Measurements from ENCODE around the gene NANOGP8.

DNA sequence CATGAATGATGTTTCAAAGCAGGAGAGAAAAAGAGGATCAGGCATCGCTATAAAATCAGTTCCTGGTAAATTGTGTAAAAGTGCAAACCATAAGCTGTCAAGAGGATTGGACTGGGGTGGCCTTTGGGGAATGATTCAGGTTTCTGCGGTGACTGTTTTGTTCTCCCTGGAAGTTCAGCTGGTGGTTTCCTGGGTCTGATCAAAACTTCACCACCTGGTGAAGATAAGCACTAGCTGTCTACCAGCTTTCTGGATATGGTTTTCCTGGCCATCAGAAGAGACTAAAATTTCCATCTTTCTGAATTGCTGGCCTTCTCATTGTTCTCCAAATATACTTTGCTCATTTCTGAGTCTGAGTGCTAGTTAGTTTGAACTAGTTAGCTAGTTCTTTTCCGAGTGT lies 2.7 kb upstream of the NANOGP8 start:
- no peak for TF ChIP-seq POLR2AphosphoS5 (IDR thresholded peaks at IDR 0.05; ENCODE audit: low read depth, low read length)
- no peak for TF ChIP-seq POLR2A (IDR thresholded peaks at IDR 0.05; ENCODE audit: low read depth, low read length)
- no peak for TF ChIP-seq TAF1 (IDR thresholded peaks at IDR 0.05; ENCODE audit: low read depth, low read length)
- TF ChIP-seq SPI1 (IDR thresholded peaks at IDR 0.05; ENCODE audit: low read depth, low read length) = no peak
- TF ChIP-seq PAX5 (IDR thresholded peaks at IDR 0.05; ENCODE audit: insufficient read depth, low read length, severe bottlenecking) = no peak

Measured in GM12891 (cell line).